HG02943 (cell line): ENCODE data around the gene FNDC7.
"Not testable (repeated sequence)": the region's sequence is repeated elsewhere in the genome, so short reads cannot be mapped to it uniquely, and the experiment has no call there.

ENCODE experiments used
- ATAC-seq: cut with Tn5 transposase; IDR thresholded peaks from one replicate; pipeline ENCODE4 v1.9.1; 2021; ENCODE audit warnings: mild to moderate bottlenecking, low read depth, moderate library complexity; ENCODE audit not compliant: unreplicated experiment

FNDC7 gene

GRCh38 chr1:108692724-108693655 lies 19.7 kb upstream of the FNDC7 start:
- ATAC-seq: peak; percentile 49

- ATAC-seq: no peak
Observed at GRCh38 chr1:108695535-108695934, 17.2 kb upstream of the FNDC7 start.

GRCh38 chr1:108699375-108700332 lies 13.1 kb upstream of the FNDC7 start:
- no peak for ATAC-seq

- ATAC-seq: no peak
Observed at GRCh38 chr1:108701176-108701849, 11.4 kb upstream of the FNDC7 start.

GRCh38 chr1:108702109-108702508 lies 10.6 kb upstream of the FNDC7 start:
- not testable (repeated sequence) for ATAC-seq

GRCh38 chr1:108703939-108704338 lies 8.8 kb upstream of the FNDC7 start:
- ATAC-seq: no peak

- no peak for ATAC-seq
Observed at GRCh38 chr1:108704496-108704895, 8.2 kb upstream of the FNDC7 start.

- no peak for ATAC-seq
Observed at GRCh38 chr1:108706643-108707042, 6.1 kb upstream of the FNDC7 start.

- no peak for ATAC-seq
Observed at GRCh38 chr1:108708691-108709660, 3.7 kb upstream of the FNDC7 start.

GRCh38 chr1:108715932-108716331 lies 3.2 kb downstream of the FNDC7 start:
- ATAC-seq: no peak

GRCh38 chr1:108716437-108717230 lies 3.9 kb downstream of the FNDC7 start:
- no peak for ATAC-seq

- ATAC-seq: no peak
Observed at GRCh38 chr1:108717774-108718316, 5.1 kb downstream of the FNDC7 start.

- ATAC-seq: no peak
Observed at GRCh38 chr1:108718927-108719655, 6.4 kb downstream of the FNDC7 start.

- ATAC-seq: no peak
Observed at GRCh38 chr1:108719656-108720435, 7.1 kb downstream of the FNDC7 start.

GRCh38 chr1:108722292-108722691 lies 9.6 kb downstream of the FNDC7 start:
- no peak for ATAC-seq

GRCh38 chr1:108725906-108726305 lies 13.2 kb downstream of the FNDC7 start:
- ATAC-seq: no peak

- ATAC-seq: no peak
Observed at GRCh38 chr1:108728327-108728923, 15.7 kb downstream of the FNDC7 start.
